Measurements from ENCODE around the gene LRCOL1.

The LRCOL1 gene

GRCh38 chr12:132610051-132610759 lies at the start of gene LRCOL1:
Gene LRCOL1, minus strand, starts transcription at chr12:132610582. Its CDS starts 4,331 bp downstream, at chr12:132606251.
- DNase-seq (ENCODE audit: low read depth): no peak
- TF ChIP-seq CTCF (IDR thresholded peaks at IDR 0.05; ENCODE audit: control insufficient read depth, extremely low read depth, insufficient read depth): no peak
- H3K4me3 ChIP-seq (ENCODE audit: low read depth, low read length): no peak within 1 kb of the TSS

- TF ChIP-seq CTCF (IDR thresholded peaks at IDR 0.05; ENCODE audit: control insufficient read depth, extremely low read depth, insufficient read depth): no peak
- H3K4me3 ChIP-seq (ENCODE audit: low read depth, low read length): no peak overlapping the region
- DNase-seq (ENCODE audit: low read depth): no peak
These were observed 49.7 kb upstream of the LRCOL1 start for GRCh38 chr12:132660052-132660451.

- no peak for DNase-seq (ENCODE audit: low read depth)
- H3K4me3 ChIP-seq (ENCODE audit: low read depth, low read length): no peak overlapping the region
- no peak for TF ChIP-seq CTCF (IDR thresholded peaks at IDR 0.05; ENCODE audit: control insufficient read depth, extremely low read depth, insufficient read depth)
These were observed 48.8 kb upstream of the LRCOL1 start for GRCh38 chr12:132659146-132659545.

- DNase-seq (ENCODE audit: low read depth): no peak
- TF ChIP-seq CTCF (IDR thresholded peaks at IDR 0.05; ENCODE audit: control insufficient read depth, extremely low read depth, insufficient read depth): no peak
- H3K4me3 ChIP-seq (ENCODE audit: low read depth, low read length): no peak overlapping the region
These were observed 47.9 kb upstream of the LRCOL1 start for GRCh38 chr12:132658149-132658894.

- DNase-seq (ENCODE audit: low read depth): no peak
- no peak for TF ChIP-seq CTCF (IDR thresholded peaks at IDR 0.05; ENCODE audit: control insufficient read depth, extremely low read depth, insufficient read depth)
- no peak overlapping the region for H3K4me3 ChIP-seq (ENCODE audit: low read depth, low read length)
These were observed 46.8 kb upstream of the LRCOL1 start for GRCh38 chr12:132657004-132657727.

- DNase-seq (ENCODE audit: low read depth): no peak
- H3K4me3 ChIP-seq (ENCODE audit: low read depth, low read length): no peak overlapping the region
- TF ChIP-seq CTCF (IDR thresholded peaks at IDR 0.05; ENCODE audit: control insufficient read depth, extremely low read depth, insufficient read depth): no peak
These were observed 43.3 kb upstream of the LRCOL1 start for GRCh38 chr12:132653567-132654290.
